H1 (cell line): ENCODE results near the gene OR2A25. TPM values are rescaled to one million over a fixed set of nuclear protein-coding genes. Genes with fewer than 3 reads are reported as not detected.

ENCODE experiments used
- CHD7 ChIP-seq: fragments of 300-600 bp; sonication (generic); IDR thresholded peaks from 2 replicates; pipeline ENCODE4 v1.7.1; 2012; ENCODE audit warnings: low read length, moderate library complexity, mild to moderate bottlenecking, inconsistent platforms; ENCODE audit not compliant: insufficient replicate concordance
- SAP30 ChIP-seq: fragments of 300-600 bp; sonication (generic); IDR thresholded peaks from 2 replicates; pipeline ENCODE4 v1.7.1; 2012; ENCODE audit warnings: low read length, moderate library complexity, mild to moderate bottlenecking, inconsistent platforms; ENCODE audit not compliant: insufficient read depth, insufficient replicate concordance
- SUZ12 ChIP-seq: fragments of 200-600 bp; sonication (generic); IDR thresholded peaks from 2 replicates; pipeline ENCODE4 v1.6.1; 2012; ENCODE audit warnings: mild to moderate bottlenecking, inconsistent platforms, low read length, moderate library complexity, mixed read lengths
- TAF1 ChIP-seq: IDR thresholded peaks from 2 replicates; pipeline ENCODE4 v1.6.1; 2011; ENCODE audit warnings: mild to moderate bottlenecking, low read depth, low read length
- polyA plus RNA-seq, 7 experiments: library from polyadenylated mRNA; depleted of rRNA in 3 of 7; stranded (reverse) in 5 of 7; unstranded in 2 of 7; fragments of >200 nt in 5 of 7; fragments of 200-250 nt in 2 of 7; gene quantifications; 1 replicate in 5 of 7; 2 replicates in 1 of 7; 4 replicates in 1 of 7; pipeline versions ENCODE4 v1.2.1 to v1.2.3, GENCODE V29; 2011 to 2013; ENCODE audit warnings: missing spikeins in 2 of 7, mixed read lengths in 2 of 7
- total RNA-seq: library from RNA; stranded (reverse); fragmentation: NEBNext Ultra II Directional; extraction: Animal tissue kit (Norgen Biotek cat#: 25700); gene quantifications from 2 replicates; pipeline ENCODE4 v1.2.1, GENCODE V29; 2021

The OR2A25 gene
- total and polyA plus RNA-seq, 2 of the 8 experiments (the other 6 are each of a cell fraction or from before 2014, with no cell fraction given): not detected

- TF ChIP-seq CHD7: no peak
- TF ChIP-seq SAP30: no peak
- no peak for TF ChIP-seq TAF1
- no peak for TF ChIP-seq SUZ12
These were observed 45.4 kb upstream of the OR2A25 start (continued) for GRCh38 chr7:144024213-144024612.
